Caco-2 (cell line): ENCODE data around the gene PBX4. TPM values are rescaled to one million over a fixed set of nuclear protein-coding genes. Genes with fewer than 3 reads are reported as not detected.

Source experiments
- BruUV-seq: library from RNA; stranded (reverse); fragments of 400-500 nt; replicated peaks from 2 replicates; lab custom pipeline; 2021; lab: Mats Ljungman, UMichigan
- CTCF ChIA-PET: fragments of 300-600 bp; sonication (Branson Sonifier 250); formaldehyde crosslinking; loops from one replicate; lab custom pipeline; 2022; ENCODE audit warnings: antibody characterized with exemption; lab: Charles Lee
- POLR2A ChIA-PET: fragments of 300-600 bp; sonication (Branson Sonifier 250); formaldehyde crosslinking; loops from one replicate; lab custom pipeline; 2022; ENCODE audit warnings: antibody characterized with exemption; lab: Charles Lee
- DNase-seq, 2 experiments: peaks; one replicate each; pipeline versions ENCODE4 v3.0.0 to v3.0.0-alpha.2; 2020 to 2022
- H3K27me3 ChIP-seq: replicated peaks from 2 replicates; pipeline ENCODE4 v1.6.0; 2011; ENCODE audit warnings: low read length; ENCODE audit not compliant: control insufficient read depth, insufficient read depth
- H3K36me3 ChIP-seq: 2 replicates; pipeline ENCODE4 v1.5.1; 2011; ENCODE audit warnings: low read length; ENCODE audit not compliant: control insufficient read depth, insufficient read depth
- H3K4me1 ChIP-seq: fragments of 250-450 bp; sonication (Bioruptor Pico); 2 replicates; pipeline ENCODE4 v1.5.1; 2020; ENCODE audit warnings: mild to moderate bottlenecking
- H3K4me3 ChIP-seq: 2 replicates; pipeline ENCODE4 v1.5.1; 2011; ENCODE audit warnings: low read depth, mild to moderate bottlenecking, control low read depth, low read length
- H3K9me3 ChIP-seq: fragments of 250-450 bp; sonication (Bioruptor Pico); 2 replicates; pipeline ENCODE4 v1.5.1; 2020; ENCODE audit warnings: mild to moderate bottlenecking, moderate library complexity
- H3K27ac Mint-ChIP-seq: one replicate; pipeline ENCODE4 v1.8.0; 2022; ENCODE audit warnings: mixed read lengths; ENCODE audit not compliant: unreplicated experiment
- H3K27me3 Mint-ChIP-seq: one replicate; pipeline ENCODE4 v1.8.0; 2022; ENCODE audit warnings: mixed read lengths; ENCODE audit not compliant: insufficient read depth, unreplicated experiment
- H3K36me3 Mint-ChIP-seq: one replicate; pipeline ENCODE4 v1.8.0; 2022; ENCODE audit warnings: mild to moderate bottlenecking, mixed read lengths; ENCODE audit not compliant: insufficient read depth, unreplicated experiment
- H3K4me1 Mint-ChIP-seq: one replicate; pipeline ENCODE4 v1.8.0; 2022; ENCODE audit warnings: low read depth, mixed read lengths; ENCODE audit not compliant: unreplicated experiment
- H3K4me3 Mint-ChIP-seq: one replicate; pipeline ENCODE4 v1.8.0; 2022; ENCODE audit warnings: mild to moderate bottlenecking, moderate library complexity, mixed read lengths; ENCODE audit not compliant: unreplicated experiment
- H3K9me3 Mint-ChIP-seq: one replicate; pipeline ENCODE4 v1.8.0; 2022; ENCODE audit warnings: mixed read lengths; ENCODE audit not compliant: unreplicated experiment
- CTCF ChIP-seq, 2 experiments: fragments of 200-600 bp in 1 of 2; IDR thresholded peaks; 1 replicate in 1 of 2; 2 replicates in 1 of 2; pipeline versions ENCODE4 v1.5.1 to v1.8.0; 2011 to 2022; ENCODE audit warnings: antibody characterized with exemption in 1 of 2, control low read depth in 1 of 2, inconsistent platforms in 1 of 2, low read depth in 1 of 2, low read length in 1 of 2, mild to moderate bottlenecking in 1 of 2, moderate library complexity in 1 of 2; ENCODE audit not compliant: insufficient read depth in 1 of 2, severe bottlenecking in 1 of 2, unreplicated experiment in 1 of 2
- intact Hi-C: fragments of 100-400 bp; cut with micrococcal nuclease; formaldehyde crosslinking; loops from one replicate; pipeline ENCODE4 v1.10.0; 2022; ENCODE audit not compliant: unreplicated experiment
- total RNA-seq: library from RNA; stranded (reverse); gene quantifications from 2 replicates; pipeline ENCODE4 v1.2.3, GENCODE V29; 2022

Gene PBX4
- total RNA-seq, 1 experiment from 2014 or later = 3.5 TPM

- no peak for TF ChIP-seq CTCF (IDR thresholded peaks at IDR 0.05; ENCODE audit: insufficient read depth in 1 of 2, low read depth in 1 of 2, low read length in 1 of 2, severe bottlenecking in 1 of 2, unreplicated experiment in 1 of 2)
- Mint-ChIP-seq H3K27ac (no peak overlapping the region), H3K27me3 (no peaks in the 10 kb centered on the region), H3K4me3 (no peak overlapping the region), H3K4me1 (no peaks in the 10 kb centered on the region), H3K36me3 (peaks cover 41% of the 10 kb centered on the region), H3K9me3 (no peaks in the 10 kb centered on the region)
- no peaks in the 10 kb centered on the region for H3K9me3 ChIP-seq
- H3K36me3 ChIP-seq = no peaks in the 10 kb centered on the region; the same call in none of the 2 replicates
- H3K4me1 ChIP-seq = no peaks in the 10 kb centered on the region
- no peaks in the 10 kb centered on the region for H3K27me3 ChIP-seq
- H3K4me3 ChIP-seq = no peak overlapping the region
- intact Hi-C loops = no loop called here
- POLR2A ChIA-PET = no interaction called here
- CTCF ChIA-PET = no interaction called here
- BruUV-seq = no TSS peak
- no peak for DNase-seq
Measured at GRCh38 chr19:19649155-19649554, 30.7 kb upstream of the PBX4 start.

- ChIA-PET CTCF (no interaction called here), POLR2A (no interaction called here)
- H3K36me3 ChIP-seq = no peaks in the 10 kb centered on the region; the same call in none of the 2 replicates
- H3K4me1 ChIP-seq = 0 out of 2 replicates have a peak, but pooled peaks cover 3% of the 10 kb centered on the region
- no peaks in the 10 kb centered on the region for H3K27me3 Mint-ChIP-seq
- DNase-seq = no peak
- peaks cover 48% of the 10 kb centered on the region for H3K36me3 Mint-ChIP-seq
- H3K27me3 ChIP-seq = no peaks in the 10 kb centered on the region
- intact Hi-C loops = no loop called here
- no peak overlapping the region for H3K4me3 ChIP-seq
- no peaks in the 10 kb centered on the region for H3K9me3 Mint-ChIP-seq
- H3K4me3 Mint-ChIP-seq = no peak overlapping the region
- peaks cover 6% of the 10 kb centered on the region for H3K4me1 Mint-ChIP-seq
- no peak for TF ChIP-seq CTCF (IDR thresholded peaks at IDR 0.05; ENCODE audit: insufficient read depth in 1 of 2, low read depth in 1 of 2, low read length in 1 of 2, severe bottlenecking in 1 of 2, unreplicated experiment in 1 of 2)
- no TSS peak for BruUV-seq
- H3K9me3 ChIP-seq = no peaks in the 10 kb centered on the region
- no peak overlapping the region for H3K27ac Mint-ChIP-seq
Measured at GRCh38 chr19:19647037-19647835, 28.7 kb upstream of the PBX4 start.

GRCh38 chr19:19645233-19645870 lies 26.9 kb upstream of the PBX4 start:
- ChIA-PET CTCF (no interaction called here), POLR2A (no interaction called here)
- Histone ChIP-seq H3K4me3 (no peak overlapping the region), H3K4me1 (0 out of 2 replicates have a peak, but pooled peaks cover 3% of the 10 kb centered on the region), H3K9me3 (no peaks in the 10 kb centered on the region), H3K27me3 (no peaks in the 10 kb centered on the region), H3K36me3 (no peaks in the 10 kb centered on the region; the same call in 1 of the 2 replicates)
- intact Hi-C loops = no loop called here
- Mint-ChIP-seq H3K4me1 (peaks cover 7% of the 10 kb centered on the region), H3K4me3 (no peak overlapping the region), H3K27ac (no peak overlapping the region), H3K27me3 (no peaks in the 10 kb centered on the region), H3K9me3 (no peaks in the 10 kb centered on the region), H3K36me3 (peaks cover 41% of the 10 kb centered on the region)
- TF ChIP-seq CTCF (IDR thresholded peaks at IDR 0.05; ENCODE audit: insufficient read depth in 1 of 2, low read depth in 1 of 2, low read length in 1 of 2, severe bottlenecking in 1 of 2, unreplicated experiment in 1 of 2) = no peak
- DNase-seq = no peak
- no TSS peak for BruUV-seq
